HepG2 (cell line): ENCODE data around the gene SERTAD2.

Experiments
- CTCF ChIP-seq: sonication (generic); formaldehyde crosslinking; IDR thresholded peaks from 2 replicates; pipeline ENCODE4 v1.5.0; 2020; ENCODE audit warnings: mild to moderate bottlenecking, missing genetic modification reagents, moderate library complexity
- MAFF ChIP-seq: IDR thresholded peaks from 2 replicates; pipeline ENCODE4 v1.6.1; 2011; ENCODE audit warnings: low read depth, low read length, improper control_type of control experiment
- POLR2A ChIP-seq, 2 experiments: IDR thresholded peaks; 2 replicates each; pipeline ENCODE4 v1.6.1; 2011; ENCODE audit warnings: low read depth in 2 of 2, low read length in 2 of 2, mild to moderate bottlenecking in 1 of 2, moderate library complexity in 1 of 2; ENCODE audit not compliant: insufficient read depth in 1 of 2
- ZKSCAN1 ChIP-seq: fragments of 150-350 bp; IDR thresholded peaks from 2 replicates; pipeline ENCODE4 v1.6.1; 2014; ENCODE audit warnings: low read length
- ZNF430 ChIP-seq: sonication (generic); formaldehyde crosslinking; IDR thresholded peaks from 2 replicates; pipeline ENCODE4 v1.9.0; 2021; ENCODE audit warnings: mild to moderate bottlenecking, missing genetic modification reagents
- ZNF674 ChIP-seq: sonication (generic); formaldehyde crosslinking; IDR thresholded peaks from 2 replicates; pipeline ENCODE4 v1.5.0; 2020; ENCODE audit warnings: low read depth, mild to moderate bottlenecking, missing genetic modification reagents

DNA sequence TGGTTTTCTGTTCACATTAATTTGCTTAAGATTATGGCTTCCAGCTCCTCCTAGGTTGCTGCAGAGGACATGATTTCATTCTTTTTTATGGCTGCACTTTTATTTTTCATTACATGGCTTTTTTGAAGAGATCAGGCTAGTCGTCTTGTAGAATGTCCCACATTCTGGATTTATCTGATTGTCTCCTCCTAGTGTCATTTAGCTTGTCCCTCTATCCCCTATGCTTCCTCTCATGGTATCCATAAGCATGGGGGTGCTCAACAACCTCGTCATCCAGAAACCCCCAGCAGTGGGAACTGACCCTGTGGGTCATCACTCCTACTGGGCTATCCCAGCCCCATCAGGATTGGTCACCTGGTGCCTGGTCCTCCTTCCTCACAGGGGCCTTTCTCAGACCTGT lies 49.6 kb downstream of the SERTAD2 start:
- TF ChIP-seq ZNF430 (no peak), CTCF (CRISPR knock-in tag) (no peak), POLR2A (IDR thresholded peaks at IDR 0.05; ENCODE audit: insufficient read depth in 1 of 2, low read depth in 2 of 2, low read length in 2 of 2) (no peak), ZKSCAN1 (no peak), MAFF (no peak), ZNF674 (CRISPR knock-in tag) (no peak)
